Activated CD4-positive, alpha-beta T cell treated with anti-CD3 and anti-CD28 coated beads for 1 hour (primary cell): ENCODE measurements around the gene SRRM4.
"Not testable (repeated sequence)": the region's sequence is repeated elsewhere in the genome, so short reads cannot be mapped to it uniquely, and the experiment has no call there.

Experiments used
- DNase-seq: peaks from one replicate; pipeline ENCODE4 v3.0.0-alpha.2; 2020

SRRM4 gene, protein sequence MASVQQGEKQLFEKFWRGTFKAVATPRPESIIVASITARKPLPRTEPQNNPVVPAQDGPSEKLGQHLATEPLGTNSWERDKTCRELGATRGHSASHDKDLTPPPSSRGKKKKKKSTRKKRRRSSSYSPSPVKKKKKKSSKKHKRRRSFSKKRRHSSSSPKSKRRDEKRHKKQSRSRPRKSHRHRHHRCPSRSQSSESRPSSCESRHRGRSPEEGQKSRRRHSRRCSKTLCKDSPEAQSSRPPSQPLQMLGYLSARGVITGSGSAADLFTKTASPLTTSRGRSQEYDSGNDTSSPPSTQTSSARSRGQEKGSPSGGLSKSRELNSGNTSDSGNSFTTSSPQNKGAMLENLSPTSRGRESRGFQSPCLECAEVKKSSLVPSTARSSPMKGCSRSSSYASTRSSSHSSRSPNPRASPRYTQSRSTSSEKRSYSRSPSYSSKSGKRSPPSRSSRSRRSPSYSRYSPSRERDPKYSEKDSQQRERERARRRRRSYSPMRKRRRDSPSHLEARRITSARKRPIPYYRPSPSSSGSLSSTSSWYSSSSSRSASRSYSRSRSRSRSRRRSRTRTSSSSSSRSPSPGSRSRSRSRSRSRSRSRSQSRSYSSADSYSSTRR

DNA sequence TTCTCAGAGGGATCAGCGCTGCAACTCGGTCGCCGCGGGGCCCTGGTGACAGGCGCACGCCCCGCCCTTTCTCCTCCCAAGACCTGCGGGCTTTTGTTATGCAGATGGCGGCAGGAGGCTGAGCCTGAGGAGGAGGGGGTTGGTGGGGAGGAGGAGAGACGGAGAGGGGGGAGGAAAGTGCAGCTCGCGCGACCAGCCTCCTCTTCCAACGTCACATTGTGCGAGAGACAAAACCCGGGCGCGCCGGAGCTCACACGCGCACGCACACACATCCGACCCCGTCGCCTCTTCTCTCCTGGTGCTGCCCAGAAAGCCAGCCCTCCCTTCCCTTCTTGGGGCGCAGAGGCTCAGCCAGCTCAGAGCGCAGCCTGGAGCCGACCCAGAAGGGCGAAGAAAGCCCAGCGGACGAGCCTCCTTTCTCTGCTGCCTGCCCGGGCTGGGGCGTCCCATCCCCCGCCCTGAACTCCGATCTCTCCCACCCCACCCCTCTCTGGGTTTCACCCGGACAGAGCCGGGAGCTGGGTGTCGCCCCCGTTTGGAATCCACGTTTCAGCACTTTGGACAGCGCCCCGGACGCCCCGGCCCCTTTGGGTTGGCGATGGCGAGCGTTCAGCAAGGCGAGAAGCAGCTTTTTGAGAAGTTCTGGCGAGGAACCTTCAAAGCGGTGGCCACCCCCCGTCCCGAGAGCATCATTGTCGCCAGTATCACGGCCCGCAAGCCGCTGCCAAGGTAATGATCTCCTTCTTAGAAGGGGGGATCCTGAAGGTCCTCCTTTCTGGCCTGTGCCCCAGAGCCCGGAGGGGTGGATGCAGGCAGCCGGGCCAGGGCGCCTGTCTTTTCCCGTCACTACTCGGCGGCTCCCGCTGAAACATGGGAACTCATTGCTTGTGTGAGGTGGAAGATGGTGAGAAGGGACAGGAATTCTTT lies at the start of gene SRRM4:
TSS of gene SRRM4 (plus strand) at position 257 of the 927 bp plus-strand sequence. CDS start at position 599, 342 bp downstream.
- no peak for DNase-seq

DNA sequence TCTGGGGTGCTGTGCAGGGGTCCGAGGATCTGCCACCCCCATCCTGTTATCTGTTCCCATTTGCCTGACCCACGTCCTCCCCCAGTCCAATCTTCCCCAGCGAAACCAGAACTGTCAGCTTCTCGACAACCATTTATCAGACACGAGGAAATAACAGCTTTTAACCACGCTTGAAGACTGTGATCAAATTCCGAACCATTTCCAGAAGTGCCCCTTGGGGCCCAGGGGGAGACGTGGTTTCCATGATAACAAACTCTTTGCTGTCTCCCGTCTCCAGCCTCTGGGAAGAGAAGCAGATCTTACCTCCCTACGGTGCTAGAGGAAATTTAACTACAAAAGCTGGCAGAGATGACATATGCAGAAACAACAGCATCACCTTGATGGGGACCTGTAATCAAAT lies 35.1 kb upstream of the SRRM4 start:
- no peak for DNase-seq

DNA sequence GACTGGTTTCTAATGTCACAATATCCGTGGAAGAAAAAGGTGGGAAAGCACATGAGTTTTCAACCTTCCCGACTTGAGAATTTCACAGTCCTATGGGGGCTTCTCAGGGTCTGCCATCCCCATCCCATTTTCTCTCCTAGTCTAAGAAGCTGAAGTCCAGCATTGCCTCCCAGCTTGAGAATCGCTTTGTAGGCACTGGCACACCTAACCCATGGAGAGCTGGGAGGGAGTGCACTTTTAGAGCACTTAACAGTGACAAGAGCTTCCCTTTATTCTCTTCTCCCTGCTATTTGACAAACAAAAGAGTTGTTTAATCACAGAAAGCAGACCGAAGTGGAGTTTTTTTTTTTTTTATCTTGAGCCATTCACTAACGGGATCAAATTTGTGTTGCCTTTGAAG lies 22.8 kb upstream of the SRRM4 start:
- no peak for DNase-seq

DNA sequence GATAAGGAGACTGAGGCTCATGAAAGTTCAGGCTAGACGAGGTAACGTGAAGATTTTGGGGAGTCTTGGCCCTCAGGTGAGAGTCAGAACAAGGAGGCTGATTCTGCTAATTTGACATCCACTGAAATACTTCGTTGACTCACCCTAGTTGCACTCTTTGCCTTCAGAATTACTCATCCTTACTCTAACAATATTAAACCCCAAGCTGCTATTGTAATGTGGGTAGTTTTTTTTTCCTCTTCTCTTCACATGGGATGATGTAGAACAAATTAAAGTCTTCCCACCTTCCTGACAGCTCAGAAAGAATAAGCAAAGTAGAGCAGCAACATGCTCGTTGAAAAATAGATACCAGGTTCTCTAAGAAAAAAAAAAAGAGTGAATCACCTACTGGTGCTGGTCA lies 22.0 kb upstream of the SRRM4 start:
- no peak for DNase-seq

DNA sequence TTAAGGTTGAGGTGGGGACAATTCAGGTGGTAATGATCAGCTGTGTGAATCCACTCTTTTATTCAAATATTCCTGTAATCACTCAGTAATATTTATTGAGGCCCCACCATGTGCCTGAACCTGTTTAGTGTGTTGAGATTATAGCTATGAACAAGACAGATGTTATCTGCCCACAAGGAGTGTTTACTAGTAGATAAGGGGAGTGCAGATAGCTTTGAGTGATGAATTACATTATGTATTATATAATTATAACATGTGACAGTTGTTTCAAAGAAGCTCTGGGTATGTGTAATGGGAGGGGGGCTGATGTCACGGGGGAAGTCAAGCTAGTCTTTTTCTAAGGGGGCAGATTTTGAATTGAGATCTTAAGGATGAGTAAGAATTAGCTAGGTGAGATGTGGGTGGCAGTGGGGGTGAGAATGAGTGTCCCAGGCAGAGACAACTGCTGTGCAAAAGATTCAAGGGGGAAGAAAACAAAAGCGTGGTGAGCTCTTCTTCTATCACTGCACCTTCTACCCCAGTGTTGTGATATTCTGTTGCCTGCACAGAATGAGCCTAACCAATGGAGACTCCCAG lies 21.3 kb upstream of the SRRM4 start:
- DNase-seq, result no peak

DNA sequence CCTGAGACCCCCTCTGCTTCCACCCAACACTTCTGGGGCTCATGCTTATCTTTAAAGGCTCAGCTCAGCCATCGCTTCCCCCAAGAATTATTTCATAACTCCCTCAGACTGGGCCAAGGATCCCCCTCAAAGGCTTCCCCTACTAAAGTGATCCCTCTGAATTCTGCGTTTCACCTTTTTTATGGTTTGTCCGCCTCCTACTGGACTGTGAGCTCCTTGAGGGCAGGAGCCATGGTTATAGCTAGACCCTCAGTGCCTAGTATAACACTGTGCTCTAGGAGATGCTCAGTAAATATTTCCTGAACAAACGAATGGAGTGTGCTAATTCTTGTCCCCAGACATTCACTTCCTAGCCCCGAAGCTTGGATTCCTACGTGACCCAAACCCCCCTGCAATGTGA lies 20.5 kb upstream of the SRRM4 start:
- DNase-seq, result no peak

DNA sequence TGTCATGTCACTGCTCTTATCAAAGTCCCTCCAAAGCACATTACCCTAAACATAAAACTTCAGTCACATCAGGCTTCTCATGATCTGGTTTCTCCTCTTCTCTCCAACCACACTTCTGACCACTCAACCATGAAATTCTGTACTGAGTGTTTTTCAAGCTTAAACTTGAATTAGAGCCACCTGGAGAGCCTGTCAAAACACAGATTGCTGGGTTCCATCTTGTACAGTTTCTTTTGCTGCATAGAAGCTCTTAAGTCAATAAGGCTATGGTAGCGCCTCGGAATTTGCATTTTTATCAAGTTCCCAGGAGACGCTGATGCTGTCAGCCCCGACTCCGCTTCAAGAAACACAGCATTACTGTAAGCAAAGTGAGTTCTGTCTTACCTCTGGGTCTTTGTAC lies 16.4 kb upstream of the SRRM4 start:
- no peak for DNase-seq

DNA sequence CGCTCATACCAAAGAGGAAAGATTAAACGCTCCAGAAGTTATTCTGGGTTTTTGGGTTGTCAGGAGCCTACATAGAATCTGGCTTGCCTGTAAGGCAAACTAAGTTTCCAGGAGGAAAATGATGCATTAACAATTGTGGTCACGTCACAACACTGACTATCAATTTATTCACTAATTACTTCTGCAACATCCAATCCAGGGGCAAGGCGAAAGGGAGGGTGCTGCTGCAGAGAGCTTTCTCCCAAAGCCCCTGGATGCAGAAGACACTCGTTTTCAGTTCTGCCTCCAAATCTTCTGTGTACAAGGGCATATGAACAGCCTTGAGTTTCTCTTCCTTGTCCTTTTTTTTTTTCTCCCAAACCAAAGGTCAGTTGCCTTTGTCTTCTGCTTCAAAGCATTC lies 10.5 kb upstream of the SRRM4 start:
- no peak for DNase-seq

DNA sequence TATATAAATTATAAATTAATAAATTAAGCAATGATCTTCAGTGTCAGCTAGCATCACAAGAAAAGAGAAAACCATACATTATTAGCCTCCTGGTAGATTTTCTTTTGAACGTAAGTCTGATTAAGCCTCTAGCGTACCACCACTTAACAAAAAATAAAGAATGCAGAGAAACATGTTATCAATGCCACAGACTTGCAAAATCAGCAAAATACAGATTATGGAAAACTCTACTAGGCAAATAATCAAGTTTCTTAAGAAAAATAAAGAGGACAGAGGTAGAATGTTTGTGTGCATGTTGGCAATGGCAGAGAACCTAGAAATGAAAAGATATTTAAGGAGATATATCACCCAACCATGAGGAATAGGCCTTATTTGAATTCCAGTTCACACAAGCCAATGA lies 8.4 kb upstream of the SRRM4 start:
- no peak for DNase-seq

DNA sequence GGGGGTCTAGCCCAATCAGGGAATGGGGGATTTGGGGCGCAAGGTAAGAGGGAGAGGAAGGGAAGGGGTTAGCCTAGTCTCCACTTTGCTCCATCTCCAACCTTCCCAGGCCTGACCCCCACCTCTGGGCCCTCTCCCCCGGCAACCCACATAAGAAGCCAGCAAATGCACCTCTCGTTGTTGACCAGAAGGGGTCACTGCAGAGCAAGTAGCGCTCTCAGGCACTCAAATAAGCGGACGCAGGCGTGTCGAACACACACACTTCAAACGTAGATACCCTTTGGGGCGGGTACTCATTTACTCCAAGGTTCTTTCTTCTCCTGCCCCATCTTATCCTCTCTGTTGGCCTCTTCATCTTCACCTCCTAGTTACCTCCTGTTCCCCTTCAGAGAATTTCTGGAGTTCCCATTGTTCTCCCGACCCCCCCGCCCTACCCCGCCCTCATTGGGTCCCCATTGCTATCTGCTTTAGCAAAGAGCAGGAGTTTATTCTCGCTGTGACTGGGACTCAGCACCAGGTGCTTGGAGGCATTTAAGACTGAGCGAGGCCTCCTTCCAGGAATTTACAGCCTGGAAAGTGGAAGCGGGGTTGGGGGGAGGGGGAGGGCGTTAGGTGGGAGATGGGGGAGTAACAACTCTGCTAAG lies 1.5 kb upstream of the SRRM4 start:
- DNase-seq, result no peak

DNA sequence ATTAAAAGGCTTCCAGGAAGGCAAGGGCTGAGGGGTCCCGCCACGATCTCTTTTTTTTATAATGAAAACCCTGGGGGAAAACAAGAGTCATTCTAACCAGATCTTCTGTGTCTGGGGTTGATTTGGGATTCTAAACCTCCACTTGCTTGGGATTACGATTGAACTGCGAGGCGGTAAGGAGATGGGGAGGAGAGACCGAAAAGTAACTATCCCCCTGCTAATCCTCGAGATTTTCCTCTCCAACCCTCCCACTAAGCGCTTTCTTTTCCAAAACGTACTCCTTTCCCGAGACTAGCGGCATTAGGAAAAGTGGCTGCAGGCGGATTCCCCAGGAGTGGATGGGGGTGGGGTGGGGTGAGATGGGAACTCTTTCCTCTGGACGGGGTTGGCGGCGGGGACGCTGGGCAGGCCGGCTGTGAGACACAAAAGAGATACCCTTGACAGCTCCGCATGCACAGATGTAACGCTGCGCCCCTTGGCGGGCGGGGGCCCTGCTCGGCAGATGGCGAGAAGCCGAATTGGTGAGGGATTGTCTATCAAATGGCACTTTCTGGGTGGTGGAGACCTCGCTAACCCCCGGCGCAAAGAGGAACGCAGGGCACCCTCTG lies 830 bp upstream of the SRRM4 start:
- no peak for DNase-seq

DNA sequence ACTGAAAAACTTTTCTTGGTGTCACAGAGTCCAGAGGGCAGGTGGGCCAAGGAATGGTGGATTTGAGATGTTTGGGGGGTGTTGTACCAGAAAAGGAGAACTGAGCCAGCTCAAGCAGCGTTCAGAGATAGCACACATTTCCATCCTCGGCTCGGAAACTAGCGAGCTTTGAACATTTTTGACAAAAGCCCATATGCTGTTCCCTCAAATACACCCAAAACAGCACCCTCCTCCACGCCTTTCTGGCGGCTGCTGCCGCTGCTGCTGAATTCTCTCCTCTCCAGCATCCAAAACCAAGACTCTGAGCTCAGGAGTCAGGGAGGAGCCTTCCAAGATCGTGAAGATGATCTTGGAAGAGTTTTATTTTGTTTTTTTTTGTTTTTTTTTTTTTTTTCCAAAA lies 961 bp downstream of the SRRM4 start:
- DNase-seq, result no peak

DNA sequence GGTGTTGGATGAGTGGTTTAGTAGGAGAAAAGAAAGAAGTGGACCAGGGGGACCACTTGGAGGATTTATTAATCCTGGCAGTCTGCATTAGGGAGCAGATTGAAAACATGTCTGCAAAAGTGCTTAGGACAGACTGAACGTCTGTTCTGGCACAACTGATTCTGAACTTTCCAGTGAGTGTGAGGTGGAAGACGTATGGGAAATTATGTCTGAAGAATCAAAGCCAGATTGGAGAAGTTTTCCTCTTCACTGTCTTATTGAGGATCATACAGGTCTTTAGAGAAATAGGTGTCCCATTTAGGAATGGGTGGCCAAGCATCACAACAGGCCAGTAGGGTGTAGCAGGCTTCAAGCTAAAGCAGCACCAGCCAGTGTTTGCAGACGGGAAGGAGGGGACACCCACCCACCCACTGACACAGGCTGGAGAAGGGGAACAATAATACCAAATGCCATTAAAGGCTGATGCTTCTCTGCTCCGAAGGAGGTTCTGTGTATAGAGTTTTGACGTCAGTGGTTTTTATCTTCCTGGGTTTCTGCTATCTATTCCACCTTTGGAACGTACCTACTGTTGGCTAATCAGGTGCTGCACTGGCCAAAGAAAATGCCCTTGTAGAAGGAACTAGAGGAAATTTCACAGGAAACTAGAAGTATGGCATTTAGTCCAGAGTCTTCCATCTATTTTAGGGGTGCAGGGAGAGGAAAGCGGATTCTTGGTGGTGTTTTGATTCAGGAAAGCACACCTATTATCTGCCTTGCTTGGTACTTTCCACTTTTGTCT lies 1.8 kb downstream of the SRRM4 start:
- no peak for DNase-seq

DNA sequence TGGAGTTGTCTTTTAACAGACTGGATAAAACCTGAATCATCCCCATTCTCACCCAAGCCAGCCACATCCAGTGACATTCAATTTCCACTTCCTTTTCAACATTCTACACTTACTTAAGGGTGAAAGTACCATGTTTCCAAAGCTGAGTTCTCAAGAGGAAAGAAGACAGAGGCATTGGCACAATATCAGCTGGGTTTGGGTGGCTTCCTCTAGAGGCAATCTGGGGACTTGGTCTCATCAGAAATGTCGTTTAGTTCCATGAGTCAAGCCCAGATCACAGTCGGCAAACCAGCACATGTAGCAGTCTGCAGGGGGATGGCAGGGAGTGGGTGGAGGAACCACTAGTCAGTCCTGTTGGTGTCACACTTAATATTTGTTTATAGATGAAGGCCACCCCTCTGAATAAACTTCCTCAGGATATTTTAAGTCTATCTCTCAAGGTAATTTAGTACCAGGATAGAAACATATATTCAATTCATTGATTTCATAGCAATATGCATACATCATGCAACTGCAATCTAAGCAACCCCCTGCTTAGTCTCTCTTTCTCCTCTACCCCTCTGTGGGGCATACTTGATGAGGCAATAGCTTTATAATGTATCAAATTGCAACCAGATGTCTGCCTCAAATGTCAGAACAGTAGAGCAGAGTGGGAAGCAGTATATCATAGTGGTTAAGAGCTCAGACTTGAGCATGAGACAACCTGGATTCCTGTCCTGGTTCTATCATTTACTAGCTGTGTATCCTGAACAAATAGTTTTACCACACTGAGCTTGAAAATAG lies 3.0 kb downstream of the SRRM4 start:
- no peak for DNase-seq

DNA sequence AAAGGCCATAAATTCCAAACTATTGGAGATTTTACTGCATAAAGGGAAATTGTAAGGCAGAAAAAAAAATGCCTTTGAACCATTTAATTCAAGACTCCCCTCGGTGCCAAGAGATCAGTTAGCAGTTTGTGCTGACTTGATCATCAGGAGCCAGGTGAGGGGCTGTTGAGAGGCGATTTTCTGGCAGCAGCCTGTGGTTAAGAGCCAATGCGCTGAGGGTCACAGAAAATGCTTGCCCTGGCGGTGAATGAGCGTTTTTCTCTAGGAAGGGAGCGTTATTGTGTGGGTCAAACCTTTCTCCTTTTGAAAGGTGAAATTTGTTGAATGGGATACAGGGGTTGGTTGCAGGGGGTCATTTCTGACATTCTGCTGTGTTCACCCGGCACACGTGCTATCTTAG lies 4.7 kb downstream of the SRRM4 start:
- DNase-seq, result no peak

DNA sequence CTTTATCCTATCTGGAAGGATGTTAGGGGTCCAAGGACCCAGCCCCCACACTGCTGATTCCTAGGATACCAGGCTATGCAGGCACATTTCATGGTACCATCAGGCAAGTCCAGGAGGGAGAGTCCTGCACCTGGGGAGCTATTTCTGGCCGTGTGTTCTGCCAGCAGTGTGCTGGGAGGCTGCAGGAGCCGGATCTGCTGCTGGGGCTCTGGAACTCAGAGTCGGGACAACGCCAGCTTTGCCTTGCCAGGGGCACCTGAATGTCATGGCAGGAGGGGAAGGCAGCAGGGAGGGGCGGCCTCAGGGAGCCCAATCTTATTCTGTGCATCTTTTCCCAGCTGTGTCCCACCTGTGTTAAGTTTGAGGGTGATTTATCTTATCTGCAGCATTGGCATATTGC lies 17.8 kb downstream of the SRRM4 start:
- no peak for DNase-seq

DNA sequence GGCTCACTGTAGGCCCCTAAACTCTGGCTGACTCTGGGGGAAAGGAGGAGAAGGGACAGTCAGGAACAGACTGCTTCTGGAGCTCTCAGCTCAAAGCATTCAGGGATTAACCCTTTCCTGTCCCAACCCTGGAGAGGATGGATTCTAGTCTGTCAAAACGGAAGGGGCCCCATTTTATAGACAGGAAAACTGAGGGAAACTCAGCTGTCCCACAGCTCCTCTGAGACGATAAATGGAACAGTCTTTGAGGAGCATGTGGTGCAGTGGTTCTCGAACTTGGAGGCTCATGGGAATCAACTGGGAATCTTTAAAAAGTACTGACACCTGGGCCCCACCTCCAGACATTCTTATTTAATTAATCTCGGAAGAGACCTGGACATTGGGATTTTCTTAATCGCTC lies 23.7 kb downstream of the SRRM4 start:
- no peak for DNase-seq

DNA sequence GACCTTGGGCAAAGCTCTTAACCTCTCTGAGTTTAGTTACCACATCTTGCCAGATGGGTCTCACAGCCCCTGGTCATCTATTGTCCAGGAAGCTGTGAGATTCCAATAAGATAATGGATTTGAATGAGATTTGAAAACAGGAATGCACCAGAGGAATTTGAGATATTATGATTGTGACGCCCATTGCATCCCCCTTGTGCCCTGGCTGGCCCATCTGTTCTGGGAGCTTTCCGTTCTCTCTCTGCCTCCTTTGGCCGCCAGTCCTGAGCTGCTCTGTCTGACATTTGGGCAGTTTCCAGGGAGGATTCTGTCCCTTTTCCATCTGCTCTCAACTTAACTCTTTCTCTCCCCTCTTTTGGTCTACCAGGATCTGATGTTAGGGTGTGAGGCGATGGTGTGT lies 24.6 kb downstream of the SRRM4 start:
- no peak for DNase-seq

DNA sequence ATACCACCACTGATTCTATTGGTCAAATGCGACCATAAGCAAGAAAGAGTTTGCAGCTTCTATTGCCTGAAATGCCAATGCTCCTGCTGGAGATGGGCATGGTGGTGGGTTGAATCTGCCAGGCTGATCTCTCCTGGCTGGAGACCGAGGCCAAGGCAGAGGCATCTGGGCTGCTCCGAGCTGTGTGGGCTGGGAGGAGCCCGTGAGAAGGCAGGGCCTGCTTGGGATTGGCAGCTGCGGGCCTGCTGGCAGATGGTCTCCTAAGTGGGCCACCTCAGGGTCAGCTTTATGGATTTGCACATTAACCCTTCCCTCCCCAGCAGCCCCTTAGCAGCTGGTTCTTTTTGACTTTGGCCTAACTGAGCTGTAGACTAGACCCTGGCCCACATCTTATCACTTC lies 25.4 kb downstream of the SRRM4 start:
- no peak for DNase-seq

DNA sequence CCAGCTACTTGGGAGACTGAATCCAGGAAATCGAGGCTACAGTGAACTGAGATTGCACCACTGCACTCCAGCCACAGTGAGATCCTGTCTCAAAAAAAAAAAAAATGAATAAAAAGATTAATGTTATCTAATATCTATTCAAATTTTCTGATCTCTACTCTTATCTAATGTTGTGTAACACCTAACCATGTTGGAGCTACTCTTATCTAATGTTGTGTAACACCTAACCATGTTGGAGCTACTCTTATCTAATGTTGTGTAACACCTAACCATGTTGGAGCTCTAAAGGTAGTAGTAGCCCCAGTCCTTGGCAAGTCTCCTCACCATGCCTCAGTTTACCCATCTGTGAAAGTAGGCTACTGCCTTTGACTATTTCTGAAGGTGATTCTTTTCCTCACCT lies 26.9 kb downstream of the SRRM4 start:
- not testable (repeated sequence) for DNase-seq
